Gastroesophageal sphincter (tissue), 4 donors: ENCODE results near the gene ASTE1. TPM values are rescaled to one million over a fixed set of nuclear protein-coding genes. Genes with fewer than 3 reads are reported as not detected.
"Not testable (repeated sequence)": the region's sequence is repeated elsewhere in the genome, so short reads cannot be mapped to it uniquely, and the experiment has no call there.

Source experiments
- ATAC-seq: fragments of 150-250 bp; one replicate; pipeline ENCODE4 v1.9.1; 2016; ENCODE audit warnings: mild to moderate bottlenecking, moderate library complexity
- H3K27ac ChIP-seq, 4 donors: fragments of 200-600 bp; sonication (generic) in 3 of 4; 1 replicate in 3 of 4; 2 replicates in 1 of 4; pipeline ENCODE4 v1.5.1; 2016 to 2019
- H3K27me3 ChIP-seq: fragments of 200-600 bp; sonication (generic); one replicate; pipeline ENCODE4 v1.5.1; 2019
- H3K36me3 ChIP-seq, 2 donors: fragments of 200-600 bp; sonication (generic); one replicate each; pipeline ENCODE4 v1.5.1; 2019; ENCODE audit warnings: control low read depth in 1 of 2
- H3K4me1 ChIP-seq, 3 donors: fragments of 200-600 bp; sonication (generic); 1 replicate in 2 of 3; 2 replicates in 1 of 3; pipeline ENCODE4 v1.5.1; 2016 to 2019; ENCODE audit warnings: control low read depth in 2 of 3
- H3K4me3 ChIP-seq, 2 donors: fragments of 200-600 bp; sonication (generic); one replicate each; pipeline ENCODE4 v1.5.1; 2019; ENCODE audit warnings: mild to moderate bottlenecking in 1 of 2, moderate library complexity in 1 of 2
- H3K9me3 ChIP-seq, 3 donors: fragments of 200-600 bp; sonication (generic); one replicate each; pipeline ENCODE4 v1.5.1; 2017 to 2019; ENCODE audit warnings: control low read depth in 2 of 3
- EP300 ChIP-seq: sonication (generic); formaldehyde crosslinking; IDR thresholded peaks from one replicate; pipeline ENCODE4 v1.6.1; 2017; ENCODE audit warnings: antibody characterized with exemption, mild to moderate bottlenecking
- POLR2A ChIP-seq, 2 donors: fragments of 450-650 bp; IDR thresholded peaks; one replicate each; pipeline ENCODE4 v1.6.1; 2017; ENCODE audit warnings: antibody characterized with exemption in 2 of 2, mild to moderate bottlenecking in 2 of 2, moderate library complexity in 1 of 2
- POLR2AphosphoS5 ChIP-seq: sonication (generic); formaldehyde crosslinking; IDR thresholded peaks from one replicate; pipeline ENCODE4 v1.6.1; 2017; ENCODE audit warnings: antibody characterized with exemption
- WGBS, 2 donors: methylation state at CpG; one replicate each; pipeline ENCODE4 v1.1.5; 2018; ENCODE audit warnings: low coverage in 1 of 2; 5-methylcytosine and 5-hydroxymethylcytosine counted together
- total RNA-seq, 4 donors: library from RNA; depleted of rRNA; stranded (reverse); fragments of >200 nt; gene quantifications; one replicate each; pipeline ENCODE4 v1.1.0, GENCODE V29; 2016
- TF ChIP-seq, protein P1 (sequence below), 4 experiments: fragments of 200-600 bp in 2 of 4; fragments of 450-650 bp in 2 of 4; sonication (generic) in 1 of 4; IDR thresholded peaks; one replicate each; pipeline ENCODE4 v1.5.1; 2017 to 2019; ENCODE audit warnings: antibody characterized with exemption in 4 of 4, mild to moderate bottlenecking in 2 of 4, moderate library complexity in 2 of 4

The ASTE1 gene
- total RNA-seq, 4 donors from 2014 or later = 3.0 to 4.8 (median 4.0) TPM

GRCh38 chr3:131067983-131068382 lies 41.4 kb upstream of the ASTE1 start:
- Histone ChIP-seq H3K27me3 (no peaks in the 10 kb centered on the region), H3K9me3 (no peaks in the 10 kb centered on the region), H3K4me3 (no peak overlapping the region), H3K36me3 (no peaks in the 10 kb centered on the region), H3K4me1 (peaks cover 0 to 3% (median 0%) of the 10 kb centered on the region in 3 donors), H3K27ac (no peak overlapping the region)
- ATAC-seq = no peak
- no peak for TF ChIP-seq POLR2A (IDR thresholded peaks at IDR 0.05)
- TF ChIP-seq POLR2AphosphoS5 = no peak
- TF ChIP-seq, protein P1, sequence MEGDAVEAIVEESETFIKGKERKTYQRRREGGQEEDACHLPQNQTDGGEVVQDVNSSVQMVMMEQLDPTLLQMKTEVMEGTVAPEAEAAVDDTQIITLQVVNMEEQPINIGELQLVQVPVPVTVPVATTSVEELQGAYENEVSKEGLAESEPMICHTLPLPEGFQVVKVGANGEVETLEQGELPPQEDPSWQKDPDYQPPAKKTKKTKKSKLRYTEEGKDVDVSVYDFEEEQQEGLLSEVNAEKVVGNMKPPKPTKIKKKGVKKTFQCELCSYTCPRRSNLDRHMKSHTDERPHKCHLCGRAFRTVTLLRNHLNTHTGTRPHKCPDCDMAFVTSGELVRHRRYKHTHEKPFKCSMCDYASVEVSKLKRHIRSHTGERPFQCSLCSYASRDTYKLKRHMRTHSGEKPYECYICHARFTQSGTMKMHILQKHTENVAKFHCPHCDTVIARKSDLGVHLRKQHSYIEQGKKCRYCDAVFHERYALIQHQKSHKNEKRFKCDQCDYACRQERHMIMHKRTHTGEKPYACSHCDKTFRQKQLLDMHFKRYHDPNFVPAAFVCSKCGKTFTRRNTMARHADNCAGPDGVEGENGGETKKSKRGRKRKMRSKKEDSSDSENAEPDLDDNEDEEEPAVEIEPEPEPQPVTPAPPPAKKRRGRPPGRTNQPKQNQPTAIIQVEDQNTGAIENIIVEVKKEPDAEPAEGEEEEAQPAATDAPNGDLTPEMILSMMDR (IDR thresholded peaks at IDR 0.05) = no peak
- TF ChIP-seq EP300 = no peak

GRCh38 chr3:131053043-131053859 lies 26.6 kb upstream of the ASTE1 start:
- ATAC-seq = no peak
- WGBS, 2 donors = 79 to 83% methylated on average over 3 of the region's 3 CpGs
- H3K27ac ChIP-seq = no peak overlapping the region
- no peak for TF ChIP-seq EP300
- TF ChIP-seq POLR2AphosphoS5 = no peak
- TF ChIP-seq, protein P1 (IDR thresholded peaks at IDR 0.05) = peak in 1 of 4 experiments; percentile 33
- TF ChIP-seq POLR2A (IDR thresholded peaks at IDR 0.05) = no peak
- H3K36me3 ChIP-seq = peaks cover 0 to 7% of the 10 kb centered on the region in 2 donors
- no peaks in the 10 kb centered on the region for H3K27me3 ChIP-seq
- H3K4me1 ChIP-seq = no peaks in the 10 kb centered on the region
- no peak overlapping the region for H3K4me3 ChIP-seq
- H3K9me3 ChIP-seq = no peaks in the 10 kb centered on the region

- no peak for ATAC-seq
- H3K27me3 ChIP-seq = no peaks in the 10 kb centered on the region
- H3K27ac ChIP-seq = no peak overlapping the region
- peaks cover 0 to 8% of the 10 kb centered on the region in 2 donors for H3K36me3 ChIP-seq
- TF ChIP-seq POLR2A (IDR thresholded peaks at IDR 0.05) (no peak), POLR2AphosphoS5 (no peak), EP300 (no peak)
- TF ChIP-seq, protein P1 (IDR thresholded peaks at IDR 0.05) = no peak
- H3K4me3 ChIP-seq = no peak overlapping the region
- H3K4me1 ChIP-seq = no peaks in the 10 kb centered on the region
- 69 to 73% methylated on average over 3 of the region's 3 CpGs for WGBS, 2 donors
- no peaks in the 10 kb centered on the region for H3K9me3 ChIP-seq
Observed at GRCh38 chr3:131050001-131050400, 23.4 kb upstream of the ASTE1 start.

DNA sequence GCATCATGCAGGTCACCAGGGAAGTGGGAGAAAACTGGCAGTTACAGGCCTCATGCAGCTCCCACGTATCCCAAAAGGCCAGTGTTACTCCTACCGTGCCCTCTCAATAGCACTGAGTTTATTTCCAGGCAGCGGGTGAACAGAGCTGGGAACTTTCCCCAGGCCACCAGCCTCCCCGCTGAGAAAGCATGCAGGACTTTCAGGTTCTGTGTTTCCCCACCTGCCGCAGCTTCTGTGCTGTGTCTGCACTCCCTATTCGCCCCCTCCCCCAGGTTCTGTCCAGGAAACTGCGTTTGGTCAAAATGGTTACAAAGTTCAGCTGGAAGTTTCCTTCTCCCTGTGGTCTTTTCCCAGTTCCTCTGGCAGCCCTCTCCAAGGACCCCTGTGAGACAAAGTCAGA lies 21.4 kb upstream of the ASTE1 start:
- ATAC-seq = no peak
- WGBS, 2 donors = 81 to 100% methylated on average over 2 to 4 of the region's 7 CpGs
- H3K27me3 ChIP-seq = no peaks in the 10 kb centered on the region
- H3K27ac ChIP-seq = no peak overlapping the region
- no peaks in the 10 kb centered on the region for H3K9me3 ChIP-seq
- no peak overlapping the region for H3K4me3 ChIP-seq
- TF ChIP-seq, protein P1 (IDR thresholded peaks at IDR 0.05) = no peak
- no peak for TF ChIP-seq POLR2AphosphoS5
- no peak for TF ChIP-seq EP300
- no peak for TF ChIP-seq POLR2A (IDR thresholded peaks at IDR 0.05)
- H3K4me1 ChIP-seq = no peaks in the 10 kb centered on the region
- H3K36me3 ChIP-seq = peaks cover 0 to 8% of the 10 kb centered on the region in 2 donors

DNA sequence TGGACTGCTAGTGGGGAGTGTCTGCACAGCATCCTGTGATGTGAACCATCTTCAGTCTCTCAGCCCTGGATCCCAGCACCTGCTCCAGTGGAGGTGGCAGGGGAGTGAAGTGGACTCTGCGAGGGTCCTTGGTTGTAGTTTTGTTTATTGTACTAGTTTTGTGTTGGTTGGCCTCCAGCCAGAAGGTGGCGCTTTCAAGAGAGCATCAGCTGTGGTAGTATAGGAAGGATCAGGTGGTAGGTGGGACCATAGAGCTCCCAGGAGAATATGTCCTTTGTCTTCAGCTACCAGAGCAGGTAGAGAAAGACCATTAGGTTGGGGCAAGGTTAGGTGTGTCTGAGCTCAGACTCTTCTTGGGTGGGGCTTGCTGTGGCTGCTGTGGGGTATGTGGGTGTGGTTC lies 21.0 kb upstream of the ASTE1 start:
- peaks cover 0 to 8% of the 10 kb centered on the region in 2 donors for H3K36me3 ChIP-seq
- no peaks in the 10 kb centered on the region for H3K4me1 ChIP-seq
- H3K27ac ChIP-seq = no peak overlapping the region
- H3K27me3 ChIP-seq = no peaks in the 10 kb centered on the region
- WGBS, 2 donors = 100% methylated on average over 1 of the region's 2 CpGs; no CpG with 5 or more reads in 1 of the 2 donors
- TF ChIP-seq, protein P1 (IDR thresholded peaks at IDR 0.05) = no peak
- TF ChIP-seq POLR2A (IDR thresholded peaks at IDR 0.05) (no peak), POLR2AphosphoS5 (no peak), EP300 (no peak)
- no peak for ATAC-seq
- H3K9me3 ChIP-seq = no peaks in the 10 kb centered on the region
- no peak overlapping the region for H3K4me3 ChIP-seq

GRCh38 chr3:131042271-131042985 lies 15.8 kb upstream of the ASTE1 start:
- not testable (repeated sequence) for H3K4me3 ChIP-seq, ATAC-seq, H3K36me3 ChIP-seq, H3K9me3 ChIP-seq, H3K4me1 ChIP-seq, H3K27me3 ChIP-seq, H3K27ac ChIP-seq
- 100% methylated on average over 1 of the region's 10 CpGs for WGBS, 2 donors
